T-helper 2 cell treated with Interferon-gamma antibody and Interleukin-4, amounts not matched to agents 100 ng/mL and 5 ng/mL, for 36 hours (primary cell): Measurements from ENCODE around the gene FUS. TPM values are rescaled to one million over a fixed set of nuclear protein-coding genes. Genes with fewer than 3 reads are reported as not detected.
"Not testable (repeated sequence)": the region's sequence is repeated elsewhere in the genome, so short reads cannot be mapped to it uniquely, and the experiment has no call there.

Experiments
- intact Hi-C: fragments of 100-400 bp; cut with micrococcal nuclease; formaldehyde crosslinking; loops from one replicate; pipeline ENCODE4 v1.15.1; 2023
- total RNA-seq: library from RNA; stranded (reverse); gene quantifications from 2 replicates; pipeline ENCODE4 v1.2.3, GENCODE V29; 2022

FUS gene
- total RNA-seq, result 764 and 794 TPM in 2 replicates

DNA sequence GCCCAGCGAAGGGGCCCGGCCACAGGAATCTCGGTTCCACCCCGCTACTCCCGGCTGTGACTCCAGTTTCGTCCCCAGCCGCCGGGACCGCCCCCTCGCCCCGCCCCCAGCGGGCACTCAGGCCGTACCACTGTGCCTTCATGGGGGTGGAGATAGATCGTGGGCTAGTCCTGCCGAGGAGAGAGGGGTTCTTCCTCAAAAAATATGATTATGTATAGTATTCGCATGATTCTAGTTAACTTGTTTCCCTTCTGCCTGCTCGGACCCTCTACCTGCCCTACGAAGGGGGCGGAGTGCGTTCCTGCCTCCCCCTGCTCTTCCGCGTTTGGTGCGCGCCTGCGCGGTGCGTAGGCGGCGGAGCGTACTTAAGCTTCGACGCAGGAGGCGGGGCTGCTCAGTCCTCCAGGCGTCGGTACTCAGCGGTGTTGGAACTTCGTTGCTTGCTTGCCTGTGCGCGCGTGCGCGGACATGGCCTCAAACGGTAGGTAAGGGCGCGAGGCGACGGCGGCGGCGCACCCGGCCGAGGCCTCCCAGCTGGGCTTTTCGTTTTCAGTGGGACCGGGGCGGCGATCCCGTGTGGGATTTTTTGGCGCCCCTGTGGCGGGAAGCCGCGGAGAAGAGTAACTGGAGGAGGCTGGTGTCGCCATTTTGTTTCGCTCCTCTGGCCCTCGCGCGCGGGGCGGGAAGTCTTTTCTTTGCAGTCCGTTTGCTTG, at the start of gene FUS:
Gene FUS, plus strand, starts transcription at position 393 of the 713 bp plus-strand sequence. Its CDS starts 76 bp downstream, at position 469.
- intact Hi-C loops, result loop anchor here (1.0 to 5.0 kb wide), 10 partner anchors 21 to 697 kb away; partner anchors contain the start of genes ARMC5, KAT8, SETD1A and STX4

DNA sequence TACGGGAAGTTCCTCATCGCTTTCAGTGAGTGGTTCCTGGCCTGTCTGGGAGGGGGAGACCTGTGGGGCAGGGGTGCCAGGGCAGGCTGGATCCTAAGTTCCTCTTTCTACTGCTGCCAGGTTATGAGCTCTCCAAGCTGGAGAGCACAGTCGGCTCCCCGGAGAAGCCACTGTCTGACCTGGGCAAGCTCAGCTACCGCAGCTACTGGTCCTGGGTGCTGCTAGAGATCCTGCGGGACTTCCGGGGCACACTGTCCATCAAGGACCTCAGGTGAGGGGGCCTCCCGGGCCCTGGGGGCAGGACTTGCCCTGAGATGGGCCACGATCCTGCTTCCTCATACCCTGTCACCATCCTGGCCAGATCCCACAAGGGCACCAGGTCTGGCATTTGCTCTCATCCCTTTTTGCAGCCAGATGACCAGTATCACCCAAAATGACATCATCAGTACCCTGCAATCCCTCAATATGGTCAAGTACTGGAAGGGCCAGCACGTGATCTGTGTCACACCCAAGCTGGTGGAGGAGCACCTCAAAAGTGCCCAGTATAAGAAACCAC, 49.5 kb upstream of the FUS start:
- intact Hi-C loops, result no loop called here

DNA sequence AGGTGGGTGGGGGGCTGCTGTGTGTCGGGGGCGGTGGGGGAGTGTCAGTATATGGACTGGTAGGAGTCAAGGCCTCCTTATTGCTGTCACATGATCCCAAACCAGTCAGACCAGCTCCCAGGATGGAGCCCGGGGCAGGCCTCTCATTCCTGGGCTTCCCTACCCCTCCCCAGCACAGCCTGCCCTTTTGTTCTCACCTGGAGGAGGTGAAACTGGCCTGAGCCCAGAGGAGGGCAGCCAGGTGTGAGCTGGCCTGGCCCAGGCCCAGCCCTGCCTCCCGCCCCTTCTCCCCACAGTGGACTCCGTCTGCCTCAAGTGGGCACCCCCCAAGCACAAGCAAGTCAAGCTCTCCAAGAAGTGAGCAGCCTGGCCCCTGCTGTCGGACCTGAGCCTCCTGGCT, 49.0 kb upstream of the FUS start:
- intact Hi-C loops, result no loop called here

DNA sequence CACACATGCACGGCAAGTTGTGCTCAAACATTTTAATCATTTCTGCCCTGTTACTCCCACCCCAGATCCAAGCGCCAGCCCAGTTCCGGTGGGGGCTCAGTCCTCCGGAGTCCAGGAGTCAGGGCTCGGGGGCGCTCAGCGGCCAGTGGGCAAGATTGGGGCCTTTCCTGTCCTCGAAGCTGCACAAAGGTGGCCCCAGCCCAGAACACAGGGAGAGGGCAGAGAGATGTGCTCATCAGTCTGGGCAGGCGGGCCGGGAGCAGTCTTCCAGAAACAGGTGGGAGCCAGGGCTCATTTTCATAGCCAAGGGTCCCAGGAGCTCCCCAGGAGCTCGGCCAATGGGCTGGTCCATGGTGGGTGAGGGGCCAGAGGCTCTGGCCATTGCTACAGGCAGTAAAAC, 48.5 kb upstream of the FUS start:
- intact Hi-C loops, result no loop called here

DNA sequence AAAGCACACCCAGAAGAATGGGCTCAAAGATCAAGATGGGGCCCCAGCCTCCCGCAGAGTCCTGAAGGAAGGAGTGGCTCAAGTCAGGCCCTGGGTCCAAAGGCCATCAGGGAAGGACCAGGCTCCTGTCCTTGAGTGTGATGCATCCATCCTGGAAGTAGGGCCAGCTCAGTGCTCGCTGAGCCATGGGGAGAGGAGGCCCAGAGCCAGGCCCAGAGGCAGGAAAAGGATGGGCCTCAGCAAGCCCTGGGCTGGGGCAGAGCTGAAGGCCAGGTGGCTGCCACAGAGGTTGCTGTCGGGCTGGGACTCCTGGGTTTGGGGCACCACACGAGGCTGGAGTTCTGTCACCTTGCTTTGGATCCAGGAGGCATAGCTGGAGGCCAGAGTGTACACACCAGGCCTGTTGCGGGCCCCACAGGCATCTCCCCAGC, 48.1 kb upstream of the FUS start:
- intact Hi-C loops, result no loop called here

DNA sequence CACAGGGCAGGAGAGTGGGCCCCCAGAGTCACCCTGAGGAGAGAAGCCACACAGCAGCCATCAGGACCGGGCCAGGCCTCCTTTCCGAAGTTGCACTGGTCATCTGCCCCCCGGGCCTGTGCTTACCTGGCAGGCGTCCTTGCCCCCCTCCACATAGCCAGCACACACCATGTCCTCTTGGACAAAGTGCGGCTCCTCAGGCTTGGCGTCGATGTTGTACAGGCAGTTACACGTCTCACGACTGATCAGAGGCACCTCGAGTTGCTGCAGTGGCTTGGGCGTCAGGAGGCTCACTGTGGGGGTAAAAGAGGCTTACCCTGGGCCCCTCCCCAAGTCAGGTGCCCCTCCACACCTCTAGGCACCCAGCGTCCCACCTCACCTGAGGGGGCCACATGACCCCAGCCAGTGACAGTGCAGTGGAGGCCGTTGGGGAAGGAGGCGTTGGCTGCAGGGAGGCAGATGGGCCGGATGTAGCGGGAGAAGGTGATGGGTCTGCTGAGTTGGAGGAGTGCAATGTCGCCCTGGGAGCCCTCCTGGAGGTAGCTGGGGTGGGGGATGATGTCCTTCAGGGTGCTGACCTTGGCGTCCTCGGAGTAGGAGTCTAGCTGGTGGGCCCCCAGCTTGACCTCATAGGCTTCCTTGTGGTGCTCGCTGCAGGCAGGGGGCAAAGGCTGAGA, 47.5 kb upstream of the FUS start:
- intact Hi-C loops, result no loop called here

DNA sequence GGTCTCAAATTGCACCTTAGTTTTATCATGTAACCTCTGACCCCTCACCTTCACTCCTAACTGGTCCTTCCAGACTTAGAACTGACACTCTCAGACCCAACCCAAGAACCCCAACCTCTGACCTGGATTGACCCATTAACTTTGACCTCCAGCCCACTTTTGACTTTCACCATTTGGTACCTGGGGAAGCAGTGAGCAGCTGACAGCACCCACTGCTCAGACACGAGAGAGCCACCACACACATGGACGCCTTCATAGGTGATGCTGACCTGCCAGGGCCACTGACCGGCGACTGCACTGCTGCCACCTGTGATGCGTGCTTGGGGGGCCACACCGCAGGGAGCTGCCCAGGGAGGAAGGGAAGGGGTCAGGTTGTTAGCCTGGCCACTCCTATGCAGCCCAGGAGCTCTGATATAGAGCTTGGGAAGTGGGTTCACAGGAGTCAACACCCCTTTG, 46.9 kb upstream of the FUS start:
- intact Hi-C loops, result no loop called here

DNA sequence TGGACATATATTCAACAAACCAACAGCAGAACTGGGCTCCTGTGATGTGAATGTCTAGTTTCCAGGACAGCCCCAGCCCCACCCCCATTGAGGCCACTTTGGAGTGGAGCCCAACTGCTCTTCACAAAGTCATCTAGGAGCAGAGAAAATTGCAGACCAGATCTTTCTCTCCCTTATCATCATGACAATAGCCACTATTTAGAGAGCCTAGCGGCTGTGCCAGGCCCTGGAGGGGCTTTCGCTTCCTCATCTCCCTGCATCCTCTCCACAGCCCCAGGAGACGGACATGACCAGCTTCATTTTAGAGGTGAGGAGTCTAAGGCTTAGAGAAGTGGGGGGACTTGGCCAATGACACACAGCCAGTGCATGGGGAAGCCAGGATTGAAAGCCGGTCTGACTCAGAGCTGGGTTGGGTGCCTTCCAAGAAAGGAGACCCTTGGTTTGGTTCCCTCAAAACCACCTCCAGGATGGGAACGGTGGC, 45.8 kb upstream of the FUS start:
- intact Hi-C loops, result no loop called here

DNA sequence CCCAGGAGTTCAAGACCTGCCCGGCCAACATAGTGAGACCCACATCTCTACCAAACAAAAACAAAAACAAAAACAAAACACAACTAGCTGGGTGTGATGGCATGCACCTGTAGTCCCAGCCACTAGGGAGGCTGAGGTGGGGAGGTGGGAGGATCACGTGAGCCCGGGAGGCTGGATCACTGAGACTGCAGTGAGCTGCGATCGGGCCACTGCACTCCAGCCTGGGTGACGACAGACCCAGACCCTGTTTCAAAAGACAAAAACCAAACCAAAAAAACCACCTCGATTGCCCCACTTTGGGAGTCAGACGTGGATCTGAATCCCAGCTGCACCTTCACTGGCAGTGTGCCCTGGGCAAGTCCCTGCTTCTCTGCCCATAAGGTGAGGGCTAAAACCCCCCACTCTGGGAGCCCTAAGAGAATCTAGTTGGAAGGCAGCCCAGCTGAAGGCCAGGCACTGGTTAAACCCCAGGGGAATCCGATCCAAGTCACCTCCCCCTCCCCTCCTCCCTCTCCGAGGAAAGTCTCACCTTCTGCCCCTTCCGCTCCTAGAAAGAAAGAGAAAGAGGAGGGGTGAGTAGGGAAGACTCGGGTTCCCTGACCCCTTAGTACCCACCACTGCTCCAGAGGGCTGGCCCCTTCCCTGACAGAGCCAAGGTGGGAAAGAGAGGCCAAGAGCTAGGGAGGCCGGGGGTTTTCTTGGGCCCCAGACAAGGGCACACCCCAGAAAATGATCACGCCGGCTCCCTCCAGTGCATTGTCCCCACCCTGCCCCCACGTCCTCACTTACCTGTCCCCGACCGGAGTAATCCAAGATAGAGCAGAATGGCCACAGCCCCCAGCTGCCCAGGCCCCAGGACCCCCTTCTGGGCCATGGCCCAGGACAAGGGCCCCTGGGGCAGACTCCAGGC, 45.1 kb upstream of the FUS start:
- intact Hi-C loops, result no loop called here

DNA sequence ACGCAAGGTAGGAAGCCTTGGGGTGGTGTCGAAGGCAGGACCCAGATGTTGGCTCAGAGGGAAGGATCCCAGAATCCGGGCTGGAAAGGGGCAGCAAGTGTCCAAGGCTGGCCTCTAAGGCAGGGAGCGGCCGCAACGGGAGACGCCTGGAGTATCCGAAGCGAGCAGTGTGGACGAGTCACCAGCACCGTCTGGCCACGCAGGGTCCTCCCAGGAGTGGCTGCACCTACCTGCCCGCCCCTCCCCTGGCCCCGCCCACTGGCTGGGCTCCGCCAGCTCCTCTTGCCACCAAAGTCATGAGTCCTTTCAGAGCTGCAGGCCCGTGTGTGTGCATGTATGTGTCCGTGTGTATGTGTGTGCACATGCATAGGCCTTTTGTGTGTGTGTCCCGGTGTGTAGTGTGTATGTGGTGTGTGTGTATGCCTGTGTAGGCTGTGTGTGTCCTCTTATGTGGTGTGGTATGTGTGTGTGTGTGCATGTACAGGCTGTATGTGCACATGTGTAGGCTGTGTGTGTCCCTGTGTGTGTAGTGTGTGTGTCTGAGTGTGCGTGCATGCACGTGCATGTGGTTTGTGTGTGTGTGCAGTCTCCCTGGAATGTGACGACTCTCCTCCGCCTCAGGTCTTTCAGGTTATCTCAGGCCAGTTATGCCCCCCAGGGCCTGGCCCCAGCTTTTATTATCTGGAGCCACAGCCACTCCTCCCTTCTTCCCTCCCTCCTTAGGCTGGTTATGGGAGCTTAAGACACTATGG, 44.2 kb upstream of the FUS start, which contains the start of gene PRSS8:
Gene PRSS8, minus strand, starts transcription at position 193 of the 752 bp plus-strand sequence. CDS start 229 bp downstream, outside the sequence.
- intact Hi-C loops, result no loop called here

DNA sequence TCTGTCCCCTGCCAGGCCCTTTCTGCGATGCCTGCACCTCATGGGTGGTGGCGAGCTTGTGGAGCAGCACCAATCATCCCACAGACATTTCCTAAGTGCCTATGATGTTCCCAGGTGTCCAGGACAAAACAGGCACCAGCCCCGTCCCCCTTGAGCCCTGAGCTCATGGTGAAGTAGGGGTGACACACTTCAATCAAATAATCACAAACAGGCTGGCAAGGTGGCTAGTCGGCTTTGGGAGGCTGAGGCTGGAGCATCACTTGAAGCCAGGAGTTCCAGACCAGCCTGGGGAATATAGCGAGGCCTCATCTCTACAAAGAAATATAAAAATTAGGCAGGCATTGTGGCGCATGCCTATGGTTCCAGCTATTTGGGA, 43.7 kb upstream of the FUS start:
- intact Hi-C loops, result no loop called here

DNA sequence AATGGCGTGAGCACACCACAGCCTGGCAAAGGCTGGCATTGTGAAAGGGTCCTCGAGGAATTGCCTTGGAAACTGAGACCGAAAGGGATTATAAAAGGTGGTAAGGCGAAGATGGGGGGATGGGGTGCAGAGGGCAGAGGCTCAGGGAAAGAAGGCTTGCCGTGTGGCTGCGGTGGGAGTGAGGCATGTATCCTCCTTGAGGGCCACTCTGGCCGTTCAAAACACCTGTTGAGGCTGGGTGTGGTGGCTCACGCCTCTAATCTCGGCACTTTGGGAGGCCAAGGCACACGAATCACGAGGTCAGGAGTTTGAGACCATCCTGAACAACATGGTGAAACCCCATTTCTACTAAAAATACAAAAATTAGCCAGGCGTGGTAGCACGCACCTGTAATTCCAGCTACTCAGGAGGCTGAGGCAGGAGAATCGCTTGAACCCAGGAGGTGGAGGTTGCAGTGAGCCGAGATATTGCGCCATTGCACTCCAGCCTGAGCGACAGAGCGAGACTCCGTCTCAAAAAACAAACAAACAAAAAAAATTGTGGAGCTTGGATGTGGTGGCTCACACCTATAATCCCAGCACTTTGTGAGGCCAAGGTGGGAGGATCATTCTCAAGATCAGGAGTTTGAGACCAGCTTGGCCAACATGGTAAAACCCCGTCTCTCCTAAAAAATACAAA, 43.0 kb upstream of the FUS start:
- intact Hi-C loops, result not testable (repeated sequence)

DNA sequence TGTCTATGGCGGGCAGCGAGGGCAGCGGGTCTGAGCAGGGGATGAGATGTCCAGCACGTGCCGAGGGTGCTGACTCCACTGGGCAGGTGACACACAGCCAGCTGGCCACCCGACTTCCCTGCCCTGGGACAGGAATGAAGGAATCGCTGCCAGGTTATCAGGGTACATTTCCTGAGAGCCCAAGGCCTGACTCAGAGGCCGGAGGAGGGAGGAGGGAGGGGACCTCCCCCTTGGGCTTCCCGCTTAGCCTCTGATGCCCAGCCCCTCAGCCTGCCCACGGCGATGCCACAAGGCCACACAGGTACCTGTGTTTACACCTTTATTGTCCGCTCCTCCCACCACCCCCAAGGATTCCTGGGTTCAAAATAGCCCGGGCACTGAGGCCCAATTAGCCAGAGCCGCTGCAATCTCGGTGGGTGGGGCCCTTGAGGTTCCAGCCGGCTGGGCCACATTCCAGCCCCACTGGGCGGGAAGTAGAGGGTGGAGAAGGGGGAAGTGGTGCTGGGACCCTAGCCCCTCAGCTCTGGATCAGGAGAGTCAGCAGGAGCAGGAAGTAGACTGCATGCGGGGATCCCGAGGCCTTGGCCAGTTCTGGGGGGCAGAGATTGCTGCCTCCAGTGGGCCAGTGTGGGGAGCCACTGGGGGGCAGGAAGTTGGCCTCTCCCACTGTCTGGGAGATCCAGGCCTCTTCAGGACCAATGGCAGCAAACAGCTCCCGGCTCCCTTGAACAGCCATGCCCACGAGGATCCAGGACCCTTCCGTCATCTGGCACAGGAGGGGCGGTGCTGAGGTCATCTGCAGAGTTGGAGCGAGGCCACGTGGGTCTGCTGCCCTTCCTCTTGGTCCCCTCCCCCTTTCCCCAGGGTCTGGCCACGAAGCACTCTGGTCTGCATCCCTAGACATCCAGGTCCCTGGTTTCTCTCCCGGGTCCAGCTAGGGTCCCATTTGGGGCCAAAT, 41.0 kb upstream of the FUS start:
- intact Hi-C loops, result no loop called here

DNA sequence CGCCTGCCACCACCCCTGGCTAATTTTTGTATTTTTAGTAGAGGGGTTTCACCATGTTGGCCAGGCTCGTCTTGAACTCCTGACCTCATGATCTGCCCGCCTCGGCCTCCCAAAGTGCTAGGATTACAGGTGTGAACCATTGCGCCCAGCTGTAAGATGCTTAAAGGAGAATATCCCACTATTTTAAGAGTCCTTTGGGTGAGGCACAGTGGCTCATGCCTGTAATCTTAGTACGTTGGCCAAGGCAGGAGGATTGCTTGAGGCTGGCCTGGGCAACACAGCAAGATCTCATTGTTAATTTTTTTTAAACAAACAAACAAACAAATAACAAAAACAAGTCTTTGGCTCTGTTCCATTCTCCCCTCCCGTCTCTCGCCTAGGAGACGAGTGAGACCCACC, 38.9 kb upstream of the FUS start:
- intact Hi-C loops, result loop anchor here (5.0 kb wide), 1 partner anchor 241 kb away; no protein-coding TSS in a partner anchor

DNA sequence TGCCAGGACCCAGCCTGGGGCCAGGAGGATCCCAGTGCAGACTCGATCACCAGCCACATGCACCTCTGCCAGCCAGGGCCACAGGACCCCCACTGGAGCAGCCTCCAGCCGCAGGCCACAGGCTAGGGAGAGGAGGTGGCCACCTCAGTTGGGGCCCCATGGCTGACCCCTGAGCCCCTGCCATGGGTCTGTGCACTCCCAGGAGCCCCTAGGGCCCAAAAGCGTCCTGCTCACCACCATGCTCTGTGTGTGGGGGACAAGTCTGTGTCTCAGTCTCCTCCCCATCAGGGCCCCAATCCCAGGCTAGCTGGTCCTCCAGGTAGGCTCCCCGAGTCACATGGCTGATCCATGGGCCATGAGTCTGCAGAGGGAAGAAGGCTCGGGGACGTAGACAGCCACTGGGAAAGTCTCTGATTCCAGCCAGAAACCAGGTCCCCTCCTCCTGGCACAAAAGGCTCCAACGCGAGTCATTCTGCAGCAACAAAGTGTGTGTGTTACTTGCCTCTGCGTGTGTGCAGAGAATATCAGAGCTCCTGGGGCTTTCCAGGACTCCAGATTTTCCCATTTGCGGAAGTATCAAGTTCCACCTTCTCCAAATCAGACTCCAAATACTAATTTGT, 38.3 kb upstream of the FUS start:
- intact Hi-C loops, result loop anchor here (1.0 to 5.0 kb wide), 9 partner anchors 24 to 241 kb away; partner anchors contain the start of genes BCKDK, FUS, KAT8 and STX4

DNA sequence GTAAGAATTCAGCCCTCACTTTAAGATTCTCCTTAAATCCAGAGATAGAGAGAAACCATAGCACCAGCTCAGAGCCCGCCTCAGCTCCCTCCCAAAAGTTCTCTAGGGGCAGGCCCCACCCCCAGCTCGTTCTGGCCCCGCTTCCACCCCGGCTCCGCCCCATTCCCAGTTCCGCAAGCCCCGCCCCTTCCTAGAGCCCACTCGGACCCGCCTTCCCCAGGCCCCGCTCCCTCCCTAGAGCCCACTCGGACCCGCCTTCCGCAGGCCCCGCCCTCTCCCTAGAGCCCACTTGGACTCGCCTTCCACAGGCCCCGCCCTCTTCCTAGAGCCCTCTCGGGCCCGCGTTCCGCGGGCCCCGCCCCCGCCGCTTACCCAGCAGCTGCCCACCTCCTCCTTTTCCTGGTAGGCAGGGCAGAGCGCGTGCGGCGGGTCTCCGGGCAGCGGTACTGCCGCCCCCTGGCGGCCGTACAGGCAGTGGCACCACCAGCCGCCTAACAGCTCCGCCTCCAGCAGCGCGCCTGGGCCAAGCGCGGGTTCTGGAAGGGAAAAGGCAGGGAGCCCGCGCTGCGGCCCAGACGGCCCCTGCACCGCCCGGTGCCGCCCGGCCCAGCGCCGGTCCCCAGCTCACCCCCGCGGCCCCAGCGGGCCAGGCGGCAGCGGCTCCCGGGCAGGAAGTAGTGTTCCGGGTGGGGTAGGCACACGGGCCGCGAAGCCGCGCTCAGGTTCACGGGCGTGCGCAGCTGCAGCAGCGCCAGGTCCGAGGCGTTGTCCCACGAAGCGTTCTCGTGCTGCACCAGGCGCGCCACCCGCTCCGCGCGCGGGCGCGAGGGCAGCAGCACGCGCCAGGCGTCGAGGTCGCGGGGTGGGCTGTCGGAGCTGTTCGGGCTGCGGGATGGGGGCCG, 37.6 kb upstream of the FUS start:
- intact Hi-C loops, result loop anchor here (1.0 to 5.0 kb wide), 9 partner anchors 25 to 240 kb away; partner anchors contain the start of genes BCKDK, FUS, KAT8 and STX4
